Measurements from ENCODE around the gene CCDC82.

CCDC82 gene

DNA sequence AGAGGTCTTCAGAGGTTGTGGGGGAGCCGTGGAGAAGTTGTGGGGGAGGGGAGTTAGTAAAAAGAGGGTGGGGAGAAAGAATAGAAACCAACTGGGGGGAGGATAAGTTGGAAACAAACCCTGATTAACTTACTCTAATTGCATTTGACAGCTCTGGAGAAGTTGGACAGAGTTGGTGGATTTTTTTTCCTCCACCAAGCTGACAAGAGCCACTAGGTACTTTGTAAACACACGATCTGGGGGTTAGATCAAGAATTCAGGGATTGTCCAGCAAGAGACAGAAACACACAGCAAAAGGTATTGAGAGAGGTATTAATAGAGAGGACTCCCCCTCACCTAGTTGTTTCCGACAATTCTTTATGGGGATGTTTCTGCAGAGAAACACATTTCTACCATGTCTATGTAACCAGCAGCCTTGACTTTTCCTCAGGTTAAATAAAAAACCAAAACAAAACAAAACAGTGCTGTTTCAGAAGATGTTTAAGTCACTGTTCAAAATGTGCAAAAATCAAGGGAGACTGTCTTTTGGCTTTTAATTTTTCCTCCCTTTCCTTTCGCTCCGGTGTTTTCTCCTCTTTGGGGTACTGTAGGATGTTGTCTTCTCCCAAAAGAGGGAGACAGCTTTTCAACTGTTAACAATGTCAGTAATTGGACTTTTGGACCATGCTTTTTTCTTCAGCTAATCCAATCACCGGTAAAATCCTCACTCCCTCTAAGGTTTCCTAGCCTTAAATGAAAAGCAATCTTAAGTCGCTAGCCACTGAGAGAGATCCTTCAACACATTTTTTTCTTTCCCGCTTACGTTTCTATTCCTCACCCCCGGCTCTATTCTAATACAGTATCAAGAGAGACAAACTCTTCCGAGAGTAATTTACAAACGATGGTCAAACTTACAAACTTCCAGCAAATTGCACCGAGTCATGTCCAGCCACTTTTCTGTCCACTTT, 47.4 kb downstream of the CCDC82 start:
- Histone ChIP-seq H4K8ac (ENCODE audit: low read depth, low read length) (no peak overlapping the region), H2BK5ac (ENCODE audit: low read length) (no peak overlapping the region), H3K23ac (ENCODE audit: low read depth, low read length, poor library complexity) (no peak overlapping the region), H2BK120ac (ENCODE audit: low read depth, low read length) (peak overlapping the region; percentile 6), H3K4me2 (ENCODE audit: insufficient read depth, low read length, poor library complexity, severe bottlenecking) (peak overlapping the region; percentile 75), H3K27me3 (ENCODE audit: control insufficient read depth in 3 of 3, insufficient read depth in 3 of 3, low read depth in 1 of 3, low read length in 3 of 3) (no peaks in the 10 kb centered on the region), H3K14ac (ENCODE audit: low read length) (no peak overlapping the region), H3K36me3 (replicated peaks in 1 of 2; ENCODE audit: control insufficient read depth in 2 of 2, insufficient read depth in 2 of 2, low read length in 2 of 2) (peaks cover 0 to 22% of the 10 kb centered on the region in 2 donors), H4K91ac (ENCODE audit: low read depth, low read length, poor library complexity) (no peak overlapping the region), H3K4me3 (ENCODE audit: low read length in 2 of 2) (peak overlapping the region; percentile 69 to 82), H3K18ac (ENCODE audit: low read length) (no peak overlapping the region), H2BK12ac (ENCODE audit: low read length) (no peak overlapping the region), H2BK15ac (ENCODE audit: low read length) (no peak overlapping the region), H3K4ac (ENCODE audit: low read length) (no peak overlapping the region), H3K79me1 (ENCODE audit: low read depth, low read length) (no peaks in the 10 kb centered on the region), H2AFZ (ENCODE audit: low read length) (peak overlapping the region; percentile 78), H3K4me1 (ENCODE audit: control insufficient read depth in 2 of 2, insufficient read depth in 1 of 2, low read depth in 1 of 2, low read length in 2 of 2) (peaks cover 8 to 27% of the 10 kb centered on the region in 2 donors), H3K9me3 (replicated peaks in 1 of 2; ENCODE audit: control insufficient read depth in 2 of 2, insufficient read depth in 1 of 2, low read depth in 1 of 2, low read length in 2 of 2) (peaks cover 0 to 10% of the 10 kb centered on the region in 2 donors), H2AK5ac (ENCODE audit: low read depth, low read length) (no peak overlapping the region), H3K9ac (ENCODE audit: low read depth, low read length, poor library complexity) (peak overlapping the region; percentile 37), H3K27ac (replicated peaks; ENCODE audit: low read length) (peak overlapping the region; percentile 53)
- peak; percentile 27 for DNase-seq (ENCODE audit: low spot score)
- no CpG with 5 or more reads among the region's 13 CpGs for WGBS, 2 donors (ENCODE audit: extremely low coverage in 2 of 2, insufficient read length in 2 of 2, insufficient replicate concordance in 1 of 2)

- DNase-seq (ENCODE audit: low spot score), result no peak
- Histone ChIP-seq H4K8ac (ENCODE audit: low read depth, low read length) (no peak overlapping the region), H3K23ac (ENCODE audit: low read depth, low read length, poor library complexity) (peak overlapping the region; percentile 68), H2AK5ac (ENCODE audit: low read depth, low read length) (peak overlapping the region; percentile 98), H3K4me3 (ENCODE audit: low read length in 2 of 2) (peak overlapping the region; percentile 22 to 69), H2BK5ac (ENCODE audit: low read length) (peak overlapping the region; percentile 87), H2BK15ac (ENCODE audit: low read length) (peak overlapping the region; percentile 98), H2AFZ (ENCODE audit: low read length) (no peak overlapping the region), H3K4me1 (ENCODE audit: control insufficient read depth in 2 of 2, insufficient read depth in 1 of 2, low read depth in 1 of 2, low read length in 2 of 2) (peaks cover 8 to 27% of the 10 kb centered on the region in 2 donors), H3K9ac (ENCODE audit: low read depth, low read length, poor library complexity) (peak overlapping the region; percentile 37), H3K18ac (ENCODE audit: low read length) (peak overlapping the region; percentile 82), H3K27ac (replicated peaks; ENCODE audit: low read length) (no peak overlapping the region), H2BK12ac (ENCODE audit: low read length) (peak overlapping the region; percentile 24), H3K79me1 (ENCODE audit: low read depth, low read length) (no peaks in the 10 kb centered on the region), H3K14ac (ENCODE audit: low read length) (peak overlapping the region; percentile 38), H2BK120ac (ENCODE audit: low read depth, low read length) (no peak overlapping the region), H4K91ac (ENCODE audit: low read depth, low read length, poor library complexity) (peak overlapping the region; percentile 85), H3K4ac (ENCODE audit: low read length) (peak overlapping the region; percentile 93), H3K4me2 (ENCODE audit: insufficient read depth, low read length, poor library complexity, severe bottlenecking) (peak overlapping the region; percentile 43), H3K27me3 (ENCODE audit: control insufficient read depth in 3 of 3, insufficient read depth in 3 of 3, low read depth in 1 of 3, low read length in 3 of 3) (no peaks in the 10 kb centered on the region), H3K36me3 (replicated peaks in 1 of 2; ENCODE audit: control insufficient read depth in 2 of 2, insufficient read depth in 2 of 2, low read length in 2 of 2) (peaks cover 0 to 22% of the 10 kb centered on the region in 2 donors), H3K9me3 (replicated peaks in 1 of 2; ENCODE audit: control insufficient read depth in 2 of 2, insufficient read depth in 1 of 2, low read depth in 1 of 2, low read length in 2 of 2) (peaks cover 0 to 10% of the 10 kb centered on the region in 2 donors)
- WGBS, 2 donors (ENCODE audit: extremely low coverage in 2 of 2, insufficient read length in 2 of 2, insufficient replicate concordance in 1 of 2), result no CpG with 5 or more reads among the region's 26 CpGs
Observed at GRCh38 chr11:96341211-96342013, 48.3 kb downstream of the CCDC82 start.

DNA sequence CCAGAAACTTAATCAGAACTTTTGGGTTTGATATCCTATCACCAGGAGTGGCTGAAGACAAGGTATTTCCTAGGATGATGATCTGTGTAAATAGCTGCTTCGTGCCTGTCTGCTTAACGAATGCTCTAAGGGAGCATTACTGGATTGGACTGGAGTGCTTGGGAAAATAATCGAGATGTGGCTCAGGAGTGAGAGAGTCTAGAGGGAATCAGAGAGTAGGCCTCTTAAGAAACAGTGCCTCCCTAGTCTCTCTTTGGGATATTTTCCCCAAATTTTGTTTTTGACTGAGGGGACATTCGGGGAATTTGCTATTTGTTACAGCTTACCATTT, 49.2 kb downstream of the CCDC82 start:
- Histone ChIP-seq H4K8ac (ENCODE audit: low read depth, low read length) (no peak overlapping the region), H2BK5ac (ENCODE audit: low read length) (no peak overlapping the region), H2BK15ac (ENCODE audit: low read length) (no peak overlapping the region), H2AFZ (ENCODE audit: low read length) (no peak overlapping the region), H3K4ac (ENCODE audit: low read length) (no peak overlapping the region), H3K4me3 (ENCODE audit: low read length in 2 of 2) (no peak overlapping the region), H3K18ac (ENCODE audit: low read length) (no peak overlapping the region), H3K4me2 (ENCODE audit: insufficient read depth, low read length, poor library complexity, severe bottlenecking) (no peak overlapping the region), H3K14ac (ENCODE audit: low read length) (no peak overlapping the region), H2BK12ac (ENCODE audit: low read length) (no peak overlapping the region), H3K9ac (ENCODE audit: low read depth, low read length, poor library complexity) (no peak overlapping the region), H2BK120ac (ENCODE audit: low read depth, low read length) (no peak overlapping the region), H2AK5ac (ENCODE audit: low read depth, low read length) (peak overlapping the region; percentile 82), H3K9me3 (replicated peaks in 1 of 2; ENCODE audit: control insufficient read depth in 2 of 2, insufficient read depth in 1 of 2, low read depth in 1 of 2, low read length in 2 of 2) (peaks cover 0 to 10% of the 10 kb centered on the region in 2 donors), H3K36me3 (replicated peaks in 1 of 2; ENCODE audit: control insufficient read depth in 2 of 2, insufficient read depth in 2 of 2, low read length in 2 of 2) (peaks cover 0 to 29% of the 10 kb centered on the region in 2 donors), H3K23ac (ENCODE audit: low read depth, low read length, poor library complexity) (no peak overlapping the region), H3K4me1 (ENCODE audit: control insufficient read depth in 2 of 2, insufficient read depth in 1 of 2, low read depth in 1 of 2, low read length in 2 of 2) (peaks cover 8 to 27% of the 10 kb centered on the region in 2 donors), H3K27ac (replicated peaks; ENCODE audit: low read length) (no peak overlapping the region), H3K27me3 (ENCODE audit: control insufficient read depth in 3 of 3, insufficient read depth in 3 of 3, low read depth in 1 of 3, low read length in 3 of 3) (no peaks in the 10 kb centered on the region), H4K91ac (ENCODE audit: low read depth, low read length, poor library complexity) (no peak overlapping the region), H3K79me1 (ENCODE audit: low read depth, low read length) (no peaks in the 10 kb centered on the region)
- no CpG with 5 or more reads among the region's 4 CpGs for WGBS, 2 donors (ENCODE audit: extremely low coverage in 2 of 2, insufficient read length in 2 of 2, insufficient replicate concordance in 1 of 2)
- DNase-seq (ENCODE audit: low spot score), result no peak
